IMR-90 (cell line): ENCODE results near the gene SHISAL1. TPM values are rescaled to one million over a fixed set of nuclear protein-coding genes. Genes with fewer than 3 reads are reported as not detected.

Source experiments
- ATAC-seq: fragments of 200-7000 bp; cut with Tn5 transposase; 2 replicates; pipeline ENCODE4 v1.9.1; 2020; ENCODE audit warnings: low read depth, mild to moderate bottlenecking, moderate library complexity
- BruUV-seq: library from RNA; stranded (reverse); fragments of 400-500 nt; replicated peaks from 2 replicates; lab custom pipeline; 2021; lab: Mats Ljungman, UMichigan
- CTCF ChIA-PET: fragments of 300-600 bp; formaldehyde crosslinking; extraction: SDS; loops from one replicate; lab custom pipeline; 2021; ENCODE audit warnings: antibody characterized with exemption; lab: Yijun Ruan, JAX
- POLR2A ChIA-PET: fragments of 300-600 bp; sonication (Branson Sonifier 250); formaldehyde crosslinking; loops from one replicate; lab custom pipeline; 2022; ENCODE audit warnings: antibody characterized with exemption; ENCODE audit not compliant: unreplicated experiment; lab: Charles Lee
- DNase-seq: peaks from one replicate; pipeline ENCODE4 v3.0.0; 2013
- H2AFZ ChIP-seq: replicated peaks from 2 replicates; pipeline ENCODE3; 2013; ENCODE audit warnings: low read length, mild to moderate bottlenecking; ENCODE audit not compliant: poor library complexity
- H2AK5ac ChIP-seq: 2 replicates; pipeline ENCODE4 v1.6.1; 2013; ENCODE audit warnings: low read depth, low read length, inconsistent platforms
- H2AK9ac ChIP-seq: replicated peaks from 2 replicates; pipeline ENCODE3; 2013; ENCODE audit warnings: mild to moderate bottlenecking, low read depth, low read length, moderate library complexity; ENCODE audit not compliant: poor library complexity
- H2BK120ac ChIP-seq: 2 replicates; pipeline ENCODE4 v1.6.1; 2013; ENCODE audit warnings: low read depth, low read length, inconsistent platforms
- H2BK15ac ChIP-seq: 3 replicates; pipeline ENCODE4 v1.6.1; 2013; ENCODE audit warnings: low read depth, low read length, inconsistent platforms
- H2BK20ac ChIP-seq: 2 replicates; pipeline ENCODE4 v1.6.1; 2013; ENCODE audit warnings: low read depth, mild to moderate bottlenecking, inconsistent platforms, low read length, moderate library complexity
- H2BK5ac ChIP-seq: 2 replicates; pipeline ENCODE4 v1.6.1; 2013; ENCODE audit warnings: mild to moderate bottlenecking, low read depth, low read length, inconsistent platforms; ENCODE audit not compliant: poor library complexity, severe bottlenecking
- H3K14ac ChIP-seq: replicated peaks from 2 replicates; pipeline ENCODE4 v1.6.1; 2013; ENCODE audit warnings: low read depth, low read length, inconsistent platforms
- H3K18ac ChIP-seq: 2 replicates; pipeline ENCODE4 v1.6.1; 2013; ENCODE audit warnings: low read depth, low read length, control low read depth
- H3K23ac ChIP-seq: 2 replicates; pipeline ENCODE4 v1.6.1; 2013; ENCODE audit warnings: low read depth, low read length, inconsistent platforms
- H3K27ac ChIP-seq: 2 replicates; pipeline ENCODE4 v1.5.1; 2013; ENCODE audit warnings: mild to moderate bottlenecking, control low read depth, low read length; ENCODE audit not compliant: insufficient read depth
- H3K27me3 ChIP-seq: 2 replicates; pipeline ENCODE4 v1.6.1; 2013; ENCODE audit warnings: low read length; ENCODE audit not compliant: control insufficient read depth, insufficient read depth
- H3K36me3 ChIP-seq: 2 replicates; pipeline ENCODE4 v1.6.1; 2013; ENCODE audit warnings: low read length, mixed read lengths; ENCODE audit not compliant: control insufficient read depth, insufficient read depth
- H3K4ac ChIP-seq: 2 replicates; pipeline ENCODE4 v1.6.1; 2013; ENCODE audit warnings: low read depth, low read length, inconsistent platforms
- H3K4me1 ChIP-seq: 2 replicates; pipeline ENCODE4 v1.6.1; 2013; ENCODE audit warnings: low read length, mixed read lengths; ENCODE audit not compliant: control insufficient read depth, insufficient read depth
- H3K4me2 ChIP-seq: 2 replicates; pipeline ENCODE4 v1.6.1; 2013; ENCODE audit warnings: low read depth, mild to moderate bottlenecking, control low read depth, low read length, moderate library complexity
- H3K4me3 ChIP-seq: 2 replicates; pipeline ENCODE4 v1.5.1; 2013; ENCODE audit warnings: low read depth, mild to moderate bottlenecking, control low read depth, low read length, moderate library complexity; ENCODE audit not compliant: insufficient read depth
- H3K56ac ChIP-seq: 2 replicates; pipeline ENCODE4 v1.6.1; 2013; ENCODE audit warnings: low read length, inconsistent platforms; ENCODE audit not compliant: insufficient read depth; ENCODE audit errors: extremely low read depth
- H3K79me1 ChIP-seq, 2 experiments: 2 replicates each; pipeline ENCODE4 v1.6.1; 2013; ENCODE audit warnings: low read length in 2 of 2, inconsistent platforms in 1 of 2, low read depth in 1 of 2
- H3K9ac ChIP-seq: 2 replicates; pipeline ENCODE4 v1.6.1; 2013; ENCODE audit warnings: low read depth, low read length, control low read depth
- H3K9me1 ChIP-seq: 2 replicates; pipeline ENCODE4 v1.6.1; 2013; ENCODE audit warnings: low read length, inconsistent platforms; ENCODE audit not compliant: insufficient read depth
- H3K9me3 ChIP-seq: 2 replicates; pipeline ENCODE4 v1.6.1; 2013; ENCODE audit warnings: low read length; ENCODE audit not compliant: control insufficient read depth, insufficient read depth
- H4K20me1 ChIP-seq: 2 replicates; pipeline ENCODE4 v1.6.1; 2013; ENCODE audit warnings: low read length, inconsistent platforms; ENCODE audit not compliant: insufficient read depth
- H4K5ac ChIP-seq: 2 replicates; pipeline ENCODE4 v1.6.1; 2013; ENCODE audit warnings: mild to moderate bottlenecking, low read depth, low read length, control low read depth
- H4K8ac ChIP-seq, 2 experiments: 2 replicates each; pipeline ENCODE4 v1.6.1; 2013; ENCODE audit warnings: low read depth in 2 of 2, low read length in 2 of 2, control low read depth in 1 of 2, inconsistent platforms in 1 of 2
- H4K91ac ChIP-seq: 2 replicates; pipeline ENCODE4 v1.6.1; 2013; ENCODE audit warnings: low read depth, low read length, inconsistent platforms; ENCODE audit not compliant: insufficient read depth
- CEBPB ChIP-seq: IDR thresholded peaks from 2 replicates; pipeline ENCODE4 v1.6.1; 2012; ENCODE audit warnings: low read depth, low read length, improper control_type of control experiment
- RCOR1 ChIP-seq: IDR thresholded peaks from 2 replicates; pipeline ENCODE4 v1.6.1; 2012; ENCODE audit warnings: mild to moderate bottlenecking, low read length, improper control_type of control experiment; ENCODE audit not compliant: insufficient replicate concordance
- WGBS, 2 experiments: methylation state at CpG; one replicate each; pipeline versions ENCODE4 v1.1.5 to v1.1.7; 2013; ENCODE audit warnings: missing lambda C conversion rate in 2 of 2; ENCODE audit not compliant: insufficient read length in 1 of 2; ENCODE audit errors: extremely low coverage in 2 of 2; 5-methylcytosine and 5-hydroxymethylcytosine counted together
- dilution Hi-C: fragments of 300-500 bp; cut with HindIII; formaldehyde crosslinking; loops from one replicate; pipeline ENCODE4 v1.14.3; 2018; ENCODE audit warnings: low sequenced_read_pairs; ENCODE audit not compliant: unreplicated experiment
- in situ Hi-C: fragments of 300-500 bp; cut with MboI; formaldehyde crosslinking; loops from 3 replicates; pipeline ENCODE4 v1.14.3; 2019; ENCODE audit warnings: low sequenced_read_pairs, inconsistent platforms, mixed read lengths
- intact Hi-C: fragments of 100-400 bp; cut with micrococcal nuclease; formaldehyde crosslinking; loops from 2 replicates; pipeline ENCODE4 v1.10.0; 2022
- polyA plus RNA-seq, 3 experiments: library from polyadenylated mRNA; depleted of rRNA; stranded (reverse); fragments of >200 nt; gene quantifications; 2 replicates each; pipeline ENCODE4 v1.2.3, GENCODE V29; 2012; ENCODE audit warnings: low replicate concordance in 1 of 3
- total RNA-seq: library from RNA; depleted of rRNA; stranded (reverse); fragments of >200 nt; gene quantifications from 2 replicates; pipeline ENCODE4 v1.2.3, GENCODE V29; 2012
- TF ChIP-seq, protein P1 (sequence below): fragments of 150-350 bp; IDR thresholded peaks from 2 replicates; pipeline ENCODE4 v1.6.1; 2017; ENCODE audit warnings: mild to moderate bottlenecking, antibody characterized with exemption, low read length, low read depth

Gene SHISAL1
- total and polyA plus RNA-seq, 2 of the 4 experiments (the other 2 are of a cell fraction): 1.0 to 1.4 TPM

DNA sequence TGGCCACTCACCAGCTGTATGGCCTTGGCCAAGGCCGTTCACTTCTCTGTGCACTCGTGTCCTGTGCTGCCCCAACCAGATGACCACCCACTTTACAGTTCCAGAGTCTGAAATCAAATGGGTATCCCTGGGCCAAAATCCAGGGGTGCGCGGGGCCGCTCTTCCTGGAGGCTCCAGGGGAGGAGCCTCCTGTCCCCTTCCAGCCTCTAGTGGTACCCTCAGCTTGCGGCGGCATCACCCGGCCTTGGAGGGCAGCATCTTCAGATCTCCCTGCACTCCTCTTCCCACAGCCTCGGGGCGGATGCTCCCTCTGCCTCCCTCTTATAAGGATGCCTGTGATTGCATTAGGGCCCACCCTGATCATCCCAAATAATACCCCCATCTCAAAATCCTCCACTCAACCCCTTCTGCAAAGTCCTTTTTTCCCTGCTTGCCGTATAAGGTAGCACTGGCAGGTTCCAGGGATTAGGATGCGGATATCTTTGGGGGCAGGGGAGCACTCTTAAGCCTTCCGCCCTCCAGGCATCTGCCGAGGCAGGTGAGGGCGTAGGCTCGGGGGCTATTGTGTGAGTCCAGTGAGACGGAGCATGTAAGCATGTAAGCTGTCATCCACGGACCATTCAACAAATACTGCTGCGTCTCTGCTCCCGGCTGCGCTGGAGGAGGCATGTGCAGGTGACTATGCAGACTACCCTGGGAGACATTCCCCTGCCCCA is 24.4 kb upstream of the SHISAL1 start:
- peak overlapping the region; percentile 54; the same call in 1 of the 2 replicates for H3K4ac ChIP-seq
- no peak; the same call in 1 of the 2 replicates for ATAC-seq
- peak overlapping the region; percentile 51; the same call in 1 of the 2 replicates for H2BK120ac ChIP-seq
- WGBS, 2 experiments: 56% methylated on average over 3 of the region's 21 CpGs; no CpG with 5 or more reads in 1 of the 2 experiments
- no peak overlapping the region for H3K14ac ChIP-seq
- no peaks in the 10 kb centered on the region for H3K36me3 ChIP-seq
- in situ Hi-C loops (loop anchor here (10.0 kb wide), 1 partner anchor 342 kb away; no protein-coding TSS in a partner anchor), dilution Hi-C loops (no loop called here), intact Hi-C loops (no loop called here)
- no peak overlapping the region for H2BK20ac ChIP-seq
- no peak overlapping the region for H3K18ac ChIP-seq
- no peak overlapping the region for H2BK15ac ChIP-seq
- H2AK5ac ChIP-seq: peak overlapping the region; percentile 52; the same call in 1 of the 2 replicates
- no peak overlapping the region for H3K4me3 ChIP-seq
- H3K9me1 ChIP-seq: peaks cover 18% of the 10 kb centered on the region; the same call in 1 of the 2 replicates
- H2AK9ac ChIP-seq: peak overlapping the region; percentile 81
- H4K91ac ChIP-seq: no peak overlapping the region
- ChIA-PET CTCF (no interaction called here), POLR2A (no interaction called here)
- no peak overlapping the region for H3K56ac ChIP-seq
- DNase-seq: no peak
- 0 out of 2 replicates have a peak, but pooled peaks cover 3% of the 10 kb centered on the region for H4K20me1 ChIP-seq
- no peak overlapping the region for H4K8ac ChIP-seq
- no peak overlapping the region for H2BK5ac ChIP-seq
- no peak overlapping the region for H3K23ac ChIP-seq
- H3K4me2 ChIP-seq: peak overlapping the region; percentile 57; the same call in 1 of the 2 replicates
- H3K9ac ChIP-seq: no peak overlapping the region
- no peaks in the 10 kb centered on the region for H3K9me3 ChIP-seq
- no peaks in the 10 kb centered on the region for H3K79me1 ChIP-seq
- peak overlapping the region; percentile 80 for H2AFZ ChIP-seq
- peaks cover 4% of the 10 kb centered on the region; the same call in 1 of the 2 replicates for H3K27me3 ChIP-seq
- no peak overlapping the region for H3K27ac ChIP-seq
- TF ChIP-seq CEBPB (no peak), RCOR1 (no peak)
- TF ChIP-seq, protein P1, sequence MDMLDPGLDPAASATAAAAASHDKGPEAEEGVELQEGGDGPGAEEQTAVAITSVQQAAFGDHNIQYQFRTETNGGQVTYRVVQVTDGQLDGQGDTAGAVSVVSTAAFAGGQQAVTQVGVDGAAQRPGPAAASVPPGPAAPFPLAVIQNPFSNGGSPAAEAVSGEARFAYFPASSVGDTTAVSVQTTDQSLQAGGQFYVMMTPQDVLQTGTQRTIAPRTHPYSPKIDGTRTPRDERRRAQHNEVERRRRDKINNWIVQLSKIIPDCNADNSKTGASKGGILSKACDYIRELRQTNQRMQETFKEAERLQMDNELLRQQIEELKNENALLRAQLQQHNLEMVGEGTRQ: no peak
- BruUV-seq: no TSS peak
- no peak overlapping the region for H4K5ac ChIP-seq
- peaks cover 22% of the 10 kb centered on the region for H3K4me1 ChIP-seq
